MCF 10A (cell line): Measurements from ENCODE around the gene MRPS33. TPM values are rescaled to one million over a fixed set of nuclear protein-coding genes. Genes with fewer than 3 reads are reported as not detected.

Experiments used
- BruUV-seq: library from RNA; stranded (reverse); fragments of 400-500 nt; replicated peaks from 2 replicates; lab custom pipeline; 2021; lab: Mats Ljungman, UMichigan
- CTCF ChIA-PET: fragments of 300-600 bp; sonication (Branson Sonifier 250); formaldehyde crosslinking; extraction: SDS; loops from one replicate; lab custom pipeline; 2021; ENCODE audit warnings: antibody characterized with exemption, inconsistent platforms; lab: Yijun Ruan, JAX
- POLR2A ChIA-PET: fragments of 300-600, 350-650 bp; sonication (Branson Sonifier 250); formaldehyde crosslinking; extraction: SDS; loops from one replicate; lab custom pipeline; 2020; ENCODE audit warnings: antibody characterized with exemption, inconsistent platforms; lab: Yijun Ruan, JAX
- DNase-seq: peaks from one replicate; pipeline ENCODE4 v3.0.0-alpha.2; 2018; ENCODE audit not compliant: unreplicated experiment
- H3K27ac Mint-ChIP-seq: one replicate; pipeline ENCODE4 v1.8.0; 2022; ENCODE audit warnings: mild to moderate bottlenecking, low read depth, mixed read lengths; ENCODE audit not compliant: unreplicated experiment
- H3K27me3 Mint-ChIP-seq: one replicate; pipeline ENCODE4 v1.8.0; 2022; ENCODE audit warnings: mixed read lengths; ENCODE audit not compliant: insufficient read depth, unreplicated experiment
- H3K36me3 Mint-ChIP-seq: one replicate; pipeline ENCODE4 v1.8.0; 2022; ENCODE audit warnings: mild to moderate bottlenecking, moderate library complexity, mixed read lengths; ENCODE audit not compliant: insufficient read depth, unreplicated experiment
- H3K4me1 Mint-ChIP-seq: one replicate; pipeline ENCODE4 v1.8.0; 2022; ENCODE audit warnings: mixed read lengths; ENCODE audit not compliant: insufficient read depth, unreplicated experiment
- H3K4me3 Mint-ChIP-seq: one replicate; pipeline ENCODE4 v1.8.0; 2022; ENCODE audit warnings: mild to moderate bottlenecking, moderate library complexity, mixed read lengths; ENCODE audit not compliant: unreplicated experiment
- H3K9me3 Mint-ChIP-seq: one replicate; pipeline ENCODE4 v1.8.0; 2022; ENCODE audit warnings: mixed read lengths; ENCODE audit not compliant: unreplicated experiment
- CTCF ChIP-seq: fragments of 200-600 bp; IDR thresholded peaks from one replicate; pipeline ENCODE4 v1.8.0; 2022; ENCODE audit warnings: antibody characterized with exemption, mild to moderate bottlenecking; ENCODE audit not compliant: unreplicated experiment
- intact Hi-C: fragments of 100-400 bp; cut with micrococcal nuclease; formaldehyde crosslinking; loops from 2 replicates; pipeline ENCODE4 v1.14.1; 2022
- total RNA-seq: library from RNA; stranded (reverse); gene quantifications from 2 replicates; pipeline ENCODE4 v1.2.3, GENCODE V29; 2022

The MRPS33 gene
- total RNA-seq, 1 experiment from 2014 or later: 58.6 TPM

GRCh38 chr7:141045842-141046620 is 31.3 kb upstream of the MRPS33 start:
- ChIA-PET POLR2A (interaction anchor here (0.8 kb wide), 1 partner anchor 637 kb away, joined by 3 read pairs; no protein-coding TSS in a partner anchor), CTCF (interaction anchor here (0.6 to 0.7 kb wide), 2 partner anchors 302 to 929 kb away, joined by 3 to 4 read pairs; no protein-coding TSS in a partner anchor)
- BruUV-seq: no TSS peak
- Mint-ChIP-seq H3K27me3 (no peaks in the 10 kb centered on the region), H3K36me3 (no peaks in the 10 kb centered on the region), H3K27ac (peak overlapping the region; percentile 61), H3K4me3 (no peak overlapping the region), H3K4me1 (no peaks in the 10 kb centered on the region), H3K9me3 (no peaks in the 10 kb centered on the region)
- peak; percentile 24 for DNase-seq
- intact Hi-C loops: no loop called here
- no peak for TF ChIP-seq CTCF

GRCh38 chr7:141045126-141045841 is 30.5 kb upstream of the MRPS33 start:
- no peak overlapping the region for H3K4me3 Mint-ChIP-seq
- no peak overlapping the region for H3K27ac Mint-ChIP-seq
- ChIA-PET CTCF (interaction anchor here (0.6 to 0.7 kb wide), 2 partner anchors 303 to 929 kb away, joined by 3 to 4 read pairs; no protein-coding TSS in a partner anchor), POLR2A (interaction anchor here (0.8 kb wide), 1 partner anchor 637 kb away, joined by 3 read pairs; no protein-coding TSS in a partner anchor)
- DNase-seq: no peak
- no peaks in the 10 kb centered on the region for H3K9me3 Mint-ChIP-seq
- TF ChIP-seq CTCF: no peak
- H3K4me1 Mint-ChIP-seq: no peaks in the 10 kb centered on the region
- intact Hi-C loops: no loop called here
- no TSS peak for BruUV-seq
- H3K36me3 Mint-ChIP-seq: no peaks in the 10 kb centered on the region
- no peaks in the 10 kb centered on the region for H3K27me3 Mint-ChIP-seq

- no peak overlapping the region for H3K27ac Mint-ChIP-seq
- no peaks in the 10 kb centered on the region for H3K36me3 Mint-ChIP-seq
- DNase-seq: no peak
- TF ChIP-seq CTCF: no peak
- ChIA-PET CTCF (no interaction called here), POLR2A (no interaction called here)
- H3K27me3 Mint-ChIP-seq: no peaks in the 10 kb centered on the region
- H3K4me1 Mint-ChIP-seq: peaks cover 8% of the 10 kb centered on the region
- H3K9me3 Mint-ChIP-seq: no peaks in the 10 kb centered on the region
- BruUV-seq: no TSS peak
- H3K4me3 Mint-ChIP-seq: no peak overlapping the region
- intact Hi-C loops: no loop called here
These were observed 28.9 kb upstream of the MRPS33 start for GRCh38 chr7:141043616-141044015.
